Loucy (cell line): ENCODE results near the gene MVP.

Experiments
- CTCF ChIP-seq: fragments of 200-600 bp; sonication (generic); conservative IDR thresholded peaks from 2 replicates; pipeline ENCODE4 v1.5.1; 2014; ENCODE audit warnings: mild to moderate bottlenecking, antibody characterized with exemption, low read length
- EZH2phosphoT487 ChIP-seq: fragments of 200-600 bp; IDR thresholded peaks from 2 replicates; pipeline ENCODE4 v1.6.1; 2018; ENCODE audit warnings: antibody characterized with exemption, mild to moderate bottlenecking, moderate library complexity, borderline replicate concordance

- TF ChIP-seq CTCF (no peak), EZH2phosphoT487 (no peak)
Measured at GRCh38 chr16:29894352-29894751, 74.1 kb downstream of the MVP start.
